T-helper 2 cell treated with Interferon-gamma antibody and Interleukin-4, amounts not matched to agents 100 ng/mL and 5 ng/mL, for 36 hours (primary cell): ENCODE results near the gene PIGQ. TPM values are rescaled to one million over a fixed set of nuclear protein-coding genes. Genes with fewer than 3 reads are reported as not detected.
"Not testable (repeated sequence)": the region's sequence is repeated elsewhere in the genome, so short reads cannot be mapped to it uniquely, and the experiment has no call there.

ENCODE experiments used
- intact Hi-C: fragments of 100-400 bp; cut with micrococcal nuclease; formaldehyde crosslinking; loops from one replicate; pipeline ENCODE4 v1.15.1; 2023
- total RNA-seq: library from RNA; stranded (reverse); gene quantifications from 2 replicates; pipeline ENCODE4 v1.2.3, GENCODE V29; 2022

The PIGQ gene
- total RNA-seq, 1 donor from 2014 or later: 43.3 TPM

DNA sequence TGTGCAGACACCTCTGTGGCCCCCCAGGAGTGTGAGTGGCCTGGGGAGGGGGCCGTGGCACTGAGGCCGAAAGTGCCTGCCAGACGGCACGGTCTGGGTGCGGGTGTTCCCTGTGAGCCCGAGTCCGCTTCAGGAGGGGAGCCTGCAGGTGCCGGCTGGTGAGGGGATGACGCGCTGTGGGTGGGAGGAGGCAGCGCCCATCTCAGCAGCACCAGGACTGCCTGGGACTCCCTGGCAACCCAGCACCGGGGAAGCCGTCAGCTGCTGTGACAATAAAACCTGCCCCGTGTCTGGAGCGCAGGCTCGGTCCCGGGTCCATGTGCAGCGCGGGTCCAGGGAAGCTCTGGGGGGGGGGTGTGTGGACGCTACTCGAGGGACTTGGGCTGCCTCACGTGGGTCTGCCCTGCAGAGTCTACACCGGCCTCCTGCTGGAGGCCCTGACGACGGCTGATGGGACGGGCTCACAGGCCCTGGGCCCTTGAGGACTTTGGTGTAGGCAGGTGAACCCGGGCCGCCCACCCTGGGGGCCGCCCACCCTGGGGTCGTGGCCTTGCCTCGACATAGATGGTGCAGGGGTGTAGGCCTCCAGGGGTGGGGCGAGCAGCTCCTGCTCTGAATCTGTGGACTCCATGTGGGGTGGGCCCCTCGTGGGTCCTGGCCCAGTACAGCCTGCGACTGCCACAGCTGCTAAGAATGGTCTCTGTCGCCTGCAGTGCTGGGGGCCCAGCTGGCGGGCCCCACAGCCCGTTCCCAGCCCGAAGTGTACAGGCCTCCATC, 14.2 kb downstream of the PIGQ start:
- intact Hi-C loops: no loop called here

DNA sequence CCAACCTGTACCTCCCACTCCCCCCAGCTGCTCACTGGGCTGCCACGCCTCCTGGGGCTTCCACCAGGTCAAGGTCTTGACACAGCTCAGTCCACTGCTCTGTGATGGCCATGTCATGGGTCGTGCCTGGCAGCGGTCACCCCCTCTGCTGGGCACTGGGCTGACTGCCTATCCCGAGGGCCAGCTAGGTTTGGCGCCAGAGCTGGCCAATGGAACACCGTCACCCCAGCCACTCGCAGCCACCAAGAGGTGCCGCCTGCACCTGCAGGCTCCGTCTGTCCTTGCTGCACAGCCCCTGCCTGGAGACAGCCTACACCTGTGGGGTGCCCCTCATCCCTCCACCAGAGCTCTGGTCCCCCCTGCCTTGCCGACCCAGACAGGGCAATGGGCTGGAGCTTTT, 15.6 kb downstream of the PIGQ start:
- intact Hi-C loops: loop anchor here (5.0 kb wide), 2 partner anchors 203 to 1027 kb away; partner anchors contain the start of genes CRAMP1, IFT140 and PGAP6

DNA sequence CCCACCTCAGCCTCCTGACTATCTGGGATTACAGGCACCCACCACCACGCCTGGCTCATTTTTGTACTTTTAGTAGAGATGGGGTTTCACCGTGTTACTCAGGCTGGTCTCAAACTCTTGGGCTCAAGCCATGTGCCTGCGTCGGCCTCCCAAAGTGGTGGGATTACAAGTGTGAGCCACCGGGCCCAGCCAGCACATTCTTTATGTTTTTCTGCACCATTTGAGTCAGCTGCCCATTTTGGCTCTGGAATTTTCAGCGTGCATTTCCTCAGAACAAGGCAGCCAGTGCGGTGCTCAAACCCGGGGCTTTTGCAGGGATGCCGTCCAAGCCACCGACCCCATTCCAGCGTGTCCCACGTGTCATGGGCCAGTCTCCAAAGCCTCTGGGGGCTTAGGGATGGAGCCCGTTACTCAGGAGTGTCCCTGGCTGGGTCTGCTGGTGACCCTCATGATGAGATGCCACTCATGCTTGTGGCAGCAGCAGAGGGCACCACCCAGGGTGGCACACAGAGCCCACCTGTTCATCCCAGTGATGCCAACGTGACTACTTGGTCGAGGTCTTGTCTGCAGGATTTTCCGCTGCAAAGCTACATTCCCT, 16.4 kb downstream of the PIGQ start:
- intact Hi-C loops: loop anchor here (5.0 kb wide), 2 partner anchors 204 to 1026 kb away; partner anchors contain the start of genes CRAMP1, IFT140 and PGAP6

DNA sequence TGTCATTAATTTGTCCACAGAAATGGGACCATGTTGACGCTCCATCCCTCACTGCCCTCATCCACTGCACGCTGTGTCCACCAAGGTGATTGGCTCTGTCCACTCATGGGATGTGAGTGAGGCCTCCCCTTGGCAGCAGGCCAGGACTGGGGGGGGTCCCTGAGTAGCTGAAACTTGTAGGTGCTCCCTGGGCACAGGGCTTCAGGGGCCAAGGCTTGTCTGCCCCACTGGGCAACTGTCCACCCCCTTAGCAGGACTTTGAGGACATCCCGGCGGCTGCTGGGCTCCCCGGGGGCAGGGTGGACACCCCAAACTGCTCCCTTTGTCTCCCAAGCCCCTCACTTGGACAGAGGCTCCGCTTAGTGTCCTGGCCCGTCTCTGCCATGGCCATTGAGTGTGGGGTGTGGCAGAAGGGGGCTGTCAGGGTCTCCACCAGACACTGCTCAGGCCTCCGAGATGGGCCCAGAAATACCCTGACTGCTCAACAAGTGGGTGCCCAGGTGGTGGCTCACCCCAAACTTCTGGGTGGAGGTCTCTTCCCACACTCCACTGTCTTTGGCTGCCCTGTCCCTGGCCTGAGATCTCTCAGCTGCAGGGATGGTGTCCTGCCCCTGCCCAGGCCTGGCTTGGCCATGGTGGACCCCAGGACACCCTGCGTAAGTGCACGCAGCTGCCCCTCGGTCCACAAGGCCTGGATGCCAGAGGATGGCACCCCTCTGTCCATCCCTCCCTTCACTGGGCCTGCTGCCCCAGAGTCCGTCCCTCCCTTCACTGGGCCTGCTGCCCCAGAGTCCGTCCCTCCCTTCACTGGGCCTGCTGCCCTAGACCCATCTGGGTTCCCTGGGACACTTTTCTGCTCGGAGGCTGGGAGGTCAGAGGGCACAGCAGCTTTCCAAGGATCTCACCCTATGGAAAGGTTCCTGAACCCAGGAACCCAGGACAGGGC, 17.1 kb downstream of the PIGQ start:
- intact Hi-C loops: loop anchor here (5.0 kb wide), 2 partner anchors 205 to 1025 kb away; partner anchors contain the start of genes CRAMP1, IFT140 and PGAP6

DNA sequence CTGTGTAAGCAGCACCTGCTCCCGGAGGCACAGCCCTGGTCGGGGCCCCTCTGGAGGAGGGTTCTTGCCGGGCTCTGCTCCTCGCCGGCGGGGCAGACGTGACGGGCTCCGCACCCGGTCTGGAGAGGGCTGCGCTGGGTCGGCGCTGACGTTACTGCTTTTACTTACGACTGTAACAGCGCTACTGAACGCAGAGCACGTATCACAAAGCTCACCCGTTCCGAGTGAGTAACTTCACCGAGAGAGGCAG, 18.8 kb downstream of the PIGQ start:
- intact Hi-C loops: loop anchor here (2.0 to 5.0 kb wide), 3 partner anchors 22 to 1024 kb away; partner anchors contain the start of genes CRAMP1, IFT140, NHLRC4 and PGAP6

DNA sequence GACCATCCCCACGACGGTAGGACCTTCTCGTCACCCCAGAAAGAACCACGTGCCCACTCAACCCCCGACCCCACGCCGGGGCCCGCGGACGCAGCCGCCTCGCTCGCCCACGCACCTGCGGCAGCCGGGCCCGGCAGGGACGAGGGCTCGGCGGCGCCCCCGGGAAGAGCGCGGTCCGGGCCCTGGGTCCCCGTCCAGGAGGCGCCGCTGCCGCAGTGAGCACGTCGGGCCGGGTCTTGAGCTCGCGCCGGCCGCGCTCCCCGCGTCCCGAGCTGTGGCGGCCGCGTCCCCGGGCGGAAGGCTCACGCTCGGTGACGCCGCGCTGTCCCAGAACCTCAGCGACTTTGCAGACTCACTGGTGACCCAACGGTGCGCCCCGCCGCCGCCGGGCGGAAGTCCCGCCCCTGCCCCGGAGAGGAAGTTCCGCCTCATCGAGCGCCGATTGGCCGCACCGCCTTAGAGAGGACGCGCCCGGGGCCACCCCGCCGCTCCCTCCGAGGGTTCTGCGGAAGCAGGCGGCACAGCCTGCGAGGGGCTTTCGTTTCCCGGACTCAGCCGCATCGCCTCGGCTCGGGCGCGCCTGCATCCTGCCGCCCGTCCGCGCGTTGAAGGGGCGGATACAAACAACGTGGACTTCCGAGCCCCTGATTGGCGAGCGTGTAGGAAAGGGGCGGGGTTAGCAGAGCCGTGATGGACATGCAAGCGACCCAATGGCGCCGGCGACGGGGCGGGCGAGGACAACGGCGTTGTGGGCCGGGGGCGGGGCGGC, 19.3 kb downstream of the PIGQ start:
- intact Hi-C loops: loop anchor here (1.0 to 5.0 kb wide), 5 partner anchors 22 to 1023 kb away; partner anchors contain the start of genes CAPN15, CRAMP1, IFT140 and METTL26

DNA sequence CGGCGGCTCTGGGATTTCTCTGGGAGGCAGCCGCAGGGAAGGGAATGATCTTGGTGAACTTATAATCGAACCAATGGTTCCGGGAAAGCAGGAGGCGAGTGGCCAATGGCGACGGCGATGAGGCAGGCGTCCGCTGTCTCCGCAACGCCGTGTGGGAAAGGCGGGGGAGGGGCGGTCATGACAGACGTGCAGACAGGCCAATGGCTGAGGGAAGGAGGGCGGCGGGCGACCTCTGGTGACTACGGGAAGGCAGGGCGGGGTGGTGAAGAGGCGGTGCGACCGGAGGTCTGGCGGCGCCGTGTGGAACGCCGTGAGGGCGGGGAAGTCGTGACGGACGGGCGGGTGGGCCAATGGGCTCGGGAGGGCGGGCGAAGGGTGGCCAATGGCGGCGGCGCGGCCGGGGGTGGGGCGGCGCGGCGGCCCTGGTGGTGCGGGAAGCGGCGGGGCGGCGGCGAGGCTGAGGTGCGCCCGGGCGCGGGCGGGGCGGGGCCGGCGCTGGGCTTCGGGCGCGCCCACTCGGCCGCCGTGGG, 20.0 kb downstream of the PIGQ start, which contains the start of gene RAB40C:
RAB40C (plus strand) TSS at position 409 of the 530 bp plus-strand sequence. CDS start 226 bp downstream, outside the sequence.
- intact Hi-C loops: loop anchor here (1.0 to 5.0 kb wide), 5 partner anchors 23 to 1023 kb away; partner anchors contain the start of genes CAPN15, CRAMP1, IFT140 and METTL26

DNA sequence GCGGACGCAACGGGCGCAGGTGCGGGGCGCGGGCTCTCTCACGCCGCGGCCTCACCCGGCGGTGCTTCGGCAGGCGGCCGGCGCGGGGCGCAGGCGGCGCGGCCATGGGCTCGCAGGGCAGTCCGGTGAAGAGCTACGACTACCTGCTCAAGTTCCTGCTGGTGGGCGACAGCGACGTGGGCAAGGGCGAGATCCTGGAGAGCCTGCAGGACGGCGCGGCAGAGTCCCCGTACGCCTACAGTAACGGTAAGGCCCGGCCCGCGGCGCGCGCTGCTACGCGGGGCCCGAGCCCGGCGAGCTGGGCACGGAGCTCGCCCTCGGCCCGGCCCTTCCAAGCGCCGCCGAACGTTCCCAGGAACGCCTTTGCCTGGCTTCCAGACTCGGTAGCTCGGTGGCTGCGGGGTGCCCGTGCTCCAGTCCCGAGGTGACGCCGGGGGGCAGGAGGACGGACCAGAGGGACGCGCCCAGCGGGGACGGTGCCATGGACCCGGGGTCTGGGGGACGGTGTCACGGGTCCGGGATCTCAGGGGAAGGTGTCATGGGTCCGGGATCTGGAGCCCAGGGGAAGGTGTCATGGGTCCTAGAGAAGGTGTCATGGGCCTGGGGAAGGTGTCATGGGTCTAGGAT, 20.5 kb downstream of the PIGQ start:
- intact Hi-C loops: no loop called here

DNA sequence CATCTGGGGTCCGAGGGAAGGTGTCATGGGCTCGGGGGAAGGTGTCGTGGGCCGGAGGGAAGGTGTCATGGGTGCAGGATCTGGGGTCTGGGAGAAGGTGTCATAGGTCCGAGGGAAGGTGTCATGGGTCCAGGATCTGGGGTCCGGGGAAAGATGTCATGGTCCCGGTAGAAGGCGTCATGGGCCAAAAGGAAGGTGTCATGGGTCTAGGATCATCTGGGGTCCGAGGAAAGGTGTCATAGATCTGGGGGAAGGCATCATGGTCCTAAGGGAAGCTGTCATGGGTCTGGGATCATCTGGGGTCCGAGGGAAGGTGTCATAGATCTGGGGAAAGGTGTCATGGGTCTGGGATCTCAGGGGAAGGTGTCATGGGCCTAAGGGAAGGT, 21.0 kb downstream of the PIGQ start:
- intact Hi-C loops: no loop called here

DNA sequence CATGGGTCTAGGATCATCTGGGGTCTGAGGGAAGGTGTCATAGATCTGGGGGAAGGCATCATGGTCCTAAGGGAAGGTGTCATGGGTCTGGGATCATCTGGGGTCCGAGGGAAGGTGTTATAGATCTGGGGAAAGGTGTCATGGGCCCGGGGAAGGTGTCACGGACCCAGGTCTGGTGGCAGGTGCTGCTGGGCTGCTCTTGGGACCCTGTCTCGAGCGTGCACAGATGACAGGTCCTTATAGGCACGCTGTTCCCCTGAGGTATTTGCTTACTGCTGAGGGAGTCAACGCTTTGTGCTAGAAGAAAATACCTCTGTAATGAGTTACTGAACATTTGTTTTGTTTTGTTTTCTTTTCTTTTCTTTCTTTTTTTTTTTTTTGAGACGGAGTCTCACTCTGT, 21.5 kb downstream of the PIGQ start:
- intact Hi-C loops: no loop called here

DNA sequence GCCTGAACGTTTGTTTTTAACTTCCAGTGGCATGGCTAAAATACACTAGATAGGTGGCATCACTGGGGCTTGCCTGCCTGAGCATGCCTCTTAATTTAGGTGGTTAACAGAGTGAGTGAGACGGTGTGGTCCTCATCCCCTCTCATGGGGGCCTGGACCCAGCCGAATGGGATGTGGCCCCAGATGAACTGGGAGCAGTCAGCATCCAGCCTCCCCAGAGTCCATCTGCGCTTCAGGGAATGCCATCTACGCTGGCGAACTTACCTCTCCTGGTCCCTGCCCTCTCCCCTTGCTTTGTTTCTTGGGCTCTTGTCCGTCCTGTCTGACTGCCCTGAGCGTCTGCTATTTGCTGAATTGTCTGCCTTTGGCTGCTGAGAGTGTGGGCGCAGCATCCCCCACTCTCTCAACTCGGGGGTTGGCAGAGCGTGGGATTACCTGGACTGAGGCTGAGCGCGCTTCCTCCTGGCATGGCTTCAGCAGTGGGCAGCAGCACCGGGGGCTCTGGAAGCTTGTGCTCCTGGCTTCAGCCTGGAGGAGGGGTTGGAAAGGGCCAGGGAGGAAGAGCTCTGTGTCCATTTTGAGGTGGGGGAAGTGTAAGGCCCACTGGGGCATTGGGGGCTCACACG, 22.2 kb downstream of the PIGQ start:
- intact Hi-C loops: no loop called here

DNA sequence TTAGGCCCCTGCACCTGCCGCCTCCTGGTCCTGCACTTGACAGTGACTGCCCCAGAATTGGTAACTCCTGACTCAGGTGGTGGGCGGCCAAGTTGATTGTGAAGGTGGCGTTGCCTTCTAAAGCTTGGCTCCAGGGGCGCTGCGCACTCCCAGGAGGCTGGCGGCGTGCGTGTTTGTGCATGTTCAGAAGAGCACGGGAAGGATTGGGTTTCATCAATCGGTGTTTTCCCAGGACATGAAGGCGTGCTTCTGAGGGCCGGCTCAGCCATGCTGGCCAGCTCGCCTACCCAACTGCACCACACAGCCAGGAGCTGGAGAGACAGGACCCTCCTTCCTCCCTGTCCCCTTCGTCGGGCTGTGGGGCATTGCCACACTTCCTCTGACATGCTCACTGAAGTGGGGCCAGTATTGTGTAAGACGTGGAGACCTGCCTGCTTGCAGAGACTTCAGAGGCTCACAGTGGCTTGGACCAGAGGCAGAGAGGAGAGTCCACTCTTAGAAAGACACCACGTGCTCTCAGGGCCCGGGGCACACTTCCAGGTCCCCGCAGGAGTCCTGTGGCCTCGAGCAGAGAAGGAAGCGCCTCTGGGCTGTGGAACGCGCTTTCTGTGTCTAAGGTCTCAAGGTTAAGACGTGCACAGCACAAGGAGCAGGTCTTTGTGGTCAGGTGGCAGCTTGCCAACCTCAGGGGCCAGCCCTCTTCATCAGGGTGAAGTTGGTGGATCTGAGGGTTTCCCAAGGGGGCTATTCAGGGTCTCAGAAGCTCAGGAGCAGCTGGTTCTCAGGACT, 22.9 kb downstream of the PIGQ start:
- intact Hi-C loops: no loop called here

DNA sequence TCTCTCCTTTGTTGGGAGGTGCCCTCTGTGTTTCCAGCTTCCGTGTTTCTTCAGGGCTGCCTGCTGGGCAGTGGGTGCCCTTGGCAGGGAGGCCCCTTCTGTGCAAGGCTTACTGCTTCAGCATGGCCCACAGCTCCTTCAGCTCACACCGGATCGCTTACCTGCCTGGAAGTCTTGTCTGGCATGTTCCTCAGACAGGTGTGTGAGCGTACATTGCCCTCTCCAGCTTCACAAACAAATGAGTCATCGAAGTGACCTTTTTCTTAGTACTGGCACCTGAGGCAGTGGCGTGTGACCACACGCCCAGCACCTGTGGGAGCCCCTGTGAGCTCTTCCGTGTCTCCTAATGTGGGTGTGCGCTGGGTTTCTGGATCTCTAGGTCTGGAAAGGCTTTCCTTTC, 23.6 kb downstream of the PIGQ start:
- intact Hi-C loops: no loop called here

DNA sequence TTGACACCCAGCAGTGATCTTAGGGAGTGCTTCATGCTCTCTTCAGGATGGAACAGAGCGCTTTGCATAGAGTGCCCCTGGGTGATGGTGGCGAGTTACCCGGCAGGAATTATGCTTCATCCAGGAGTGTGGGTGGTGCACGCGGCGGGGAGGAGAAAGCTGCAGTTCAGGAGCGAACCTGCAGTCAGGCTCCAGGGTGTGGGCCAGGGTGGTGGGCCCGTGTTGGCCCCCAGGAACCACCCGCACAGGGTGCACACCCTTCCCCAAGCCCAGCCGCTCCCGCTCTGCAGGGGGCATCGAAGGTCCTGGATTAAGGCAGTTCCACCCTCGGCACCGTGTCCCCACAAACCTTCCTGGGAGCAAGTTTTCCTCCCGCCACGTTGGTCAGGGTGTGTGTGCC, 24.0 kb downstream of the PIGQ start:
- intact Hi-C loops: no loop called here

DNA sequence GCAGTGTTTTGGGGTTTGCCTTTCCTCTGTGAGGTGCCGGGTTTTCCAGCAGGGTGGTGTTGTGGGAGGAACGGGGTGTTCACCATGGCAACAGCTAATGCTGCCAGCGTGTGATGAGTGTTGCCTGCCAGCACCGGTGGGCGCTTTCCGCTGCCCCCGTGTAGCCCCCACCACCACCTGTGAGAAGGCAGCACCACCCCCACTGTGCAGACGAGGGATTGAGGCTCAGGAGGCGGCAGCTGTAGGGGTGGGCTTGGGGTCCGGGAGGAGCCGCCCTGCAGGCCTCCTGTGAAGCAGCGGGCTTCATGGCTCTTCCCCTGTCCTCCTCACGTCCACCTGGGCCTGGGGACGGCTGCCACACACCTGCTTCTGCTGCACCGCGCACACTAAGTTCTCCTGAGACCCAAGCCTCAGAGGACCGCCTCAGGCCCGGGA, 25.3 kb downstream of the PIGQ start:
- intact Hi-C loops: no loop called here

DNA sequence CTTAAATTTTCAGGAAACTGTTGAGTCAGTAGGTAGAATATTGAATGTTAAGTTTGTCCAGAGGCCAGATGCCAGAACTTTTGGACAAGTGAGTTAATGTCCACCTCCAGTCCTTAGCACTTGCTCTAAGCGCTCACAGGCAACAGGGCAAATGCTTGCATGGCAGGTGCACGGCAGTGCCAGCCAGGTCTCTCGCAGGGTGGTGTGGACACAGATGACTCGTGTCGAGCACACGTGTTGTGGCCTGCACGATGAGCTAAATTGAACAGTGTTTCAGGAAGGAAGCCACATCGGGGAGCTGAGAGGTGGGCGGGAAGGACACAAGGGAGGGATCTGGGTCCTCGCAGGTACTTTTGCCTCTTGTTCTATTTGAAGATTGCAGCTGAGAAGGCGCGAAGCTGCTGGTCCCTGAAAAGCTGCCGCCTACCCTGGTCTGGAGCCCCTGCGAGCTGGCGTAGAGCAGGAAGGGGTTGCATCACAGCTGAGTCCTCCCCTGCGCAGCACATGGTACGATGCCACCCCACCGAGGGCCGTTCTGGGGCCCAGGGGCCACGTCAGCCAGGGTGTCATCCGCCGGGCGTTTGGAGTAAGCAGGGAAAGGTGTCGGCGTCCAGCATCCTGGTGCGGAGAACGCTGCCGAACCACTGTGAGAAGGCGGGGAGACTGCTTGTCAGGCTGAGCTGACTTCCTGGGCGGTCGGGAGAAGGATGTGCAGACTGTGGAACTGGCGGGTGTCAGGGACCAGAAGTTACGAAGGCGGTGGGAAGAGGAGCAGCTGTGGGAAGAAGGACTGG, 26.4 kb downstream of the PIGQ start:
- intact Hi-C loops: no loop called here

DNA sequence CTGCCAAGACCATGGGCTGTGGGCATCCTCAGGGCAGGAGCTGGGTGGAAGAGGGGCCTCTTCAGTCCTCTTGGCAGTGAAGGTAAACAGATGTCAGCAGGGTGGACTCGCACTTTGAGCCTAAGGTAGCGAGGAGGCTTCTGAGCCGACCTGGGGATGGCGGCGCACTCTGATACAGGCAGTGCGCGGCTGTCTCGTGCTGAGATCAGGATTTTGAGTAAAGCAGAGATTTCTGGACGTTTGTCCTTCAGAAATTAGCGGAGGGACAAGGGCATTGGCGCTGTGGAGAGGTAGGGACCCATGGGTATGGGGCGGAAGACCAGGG, 26.9 kb downstream of the PIGQ start:
- intact Hi-C loops: no loop called here

DNA sequence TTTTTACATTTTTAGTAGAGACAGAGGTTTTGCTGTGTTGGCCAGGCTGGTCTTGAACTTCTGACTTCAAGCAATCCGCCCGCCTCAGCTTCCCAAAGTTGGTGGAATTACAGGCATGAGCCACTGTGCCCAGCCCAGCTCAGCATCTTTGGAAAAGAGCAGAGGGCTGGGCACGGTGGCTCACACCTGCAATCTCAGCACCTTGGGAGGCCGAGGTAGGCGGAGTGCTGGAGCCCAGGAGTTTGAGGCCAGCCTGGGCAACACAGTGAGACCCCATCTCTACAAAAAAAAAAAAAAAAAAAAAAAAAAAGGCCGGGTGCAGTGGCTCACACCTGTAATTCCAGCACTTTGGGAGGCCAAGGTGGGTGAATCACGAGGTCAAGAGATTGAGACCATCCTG, 27.9 kb downstream of the PIGQ start:
- intact Hi-C loops: not testable (repeated sequence)
